Activated CD4-positive, alpha-beta T cell treated with anti-CD3 and anti-CD28 coated beads for 1 hour (primary cell): ENCODE data around the gene MADD.

Source experiments
- DNase-seq: peaks from one replicate; pipeline ENCODE4 v3.0.0-alpha.2; 2020

MADD gene

GRCh38 chr11:47269829-47270305 is at the start of gene MADD:
Gene MADD (plus strand): TSS chr11:47270133.
- DNase-seq = peak; percentile 90

- DNase-seq = no peak
Observed at GRCh38 chr11:47220401-47220821, 49.5 kb upstream of the MADD start.

GRCh38 chr11:47222696-47223095 is 47.2 kb upstream of the MADD start:
- DNase-seq = no peak

- no peak for DNase-seq
Observed at GRCh38 chr11:47225552-47226400, 44.2 kb upstream of the MADD start.

- no peak for DNase-seq
Observed at GRCh38 chr11:47229161-47229560, 40.8 kb upstream of the MADD start.

- no peak for DNase-seq
Observed at GRCh38 chr11:47233051-47233450, 36.9 kb upstream of the MADD start.

GRCh38 chr11:47233989-47234668 is 35.8 kb upstream of the MADD start:
- no peak for DNase-seq

- peak; percentile 29 for DNase-seq
Observed at GRCh38 chr11:47234669-47235100, 35.2 kb upstream of the MADD start.

- no peak for DNase-seq
Observed at GRCh38 chr11:47235163-47235562, 34.8 kb upstream of the MADD start.

GRCh38 chr11:47236482-47236881 is 33.5 kb upstream of the MADD start:
- no peak for DNase-seq

- no peak for DNase-seq
Observed at GRCh38 chr11:47239852-47240251, 30.1 kb upstream of the MADD start.

GRCh38 chr11:47241841-47242301 is 28.1 kb upstream of the MADD start:
- DNase-seq = no peak

GRCh38 chr11:47242596-47243192 is 27.2 kb upstream of the MADD start:
- no peak for DNase-seq

GRCh38 chr11:47243454-47243853 is 26.5 kb upstream of the MADD start:
- no peak for DNase-seq

- no peak for DNase-seq
Observed at GRCh38 chr11:47244448-47245350, 25.2 kb upstream of the MADD start.

- no peak for DNase-seq
Observed at GRCh38 chr11:47245611-47246357, 24.1 kb upstream of the MADD start.

GRCh38 chr11:47247502-47247901 is 22.4 kb upstream of the MADD start:
- no peak for DNase-seq

GRCh38 chr11:47248304-47248663 is 21.6 kb upstream of the MADD start:
- DNase-seq = no peak

- peak; percentile 80 for DNase-seq
Observed at GRCh38 chr11:47248664-47249377, 21.1 kb upstream of the MADD start, which contains the start of gene ACP2. Gene ACP2 (minus strand): TSS chr11:47248814. CDS start chr11:47248789, 25 bp downstream.

GRCh38 chr11:47249378-47249715 is 20.6 kb upstream of the MADD start:
- no peak for DNase-seq

- no peak for DNase-seq
Observed at GRCh38 chr11:47251751-47252150, 18.2 kb upstream of the MADD start.
